HL-60 (cell line): Measurements from ENCODE around the gene ALLC.

Experiments used
- SPI1 ChIP-seq: IDR thresholded peaks from 2 replicates; pipeline ENCODE4 v1.6.1; 2012; ENCODE audit warnings: low read depth, mild to moderate bottlenecking, borderline replicate concordance
- TF ChIP-seq, protein P1 (sequence below): IDR thresholded peaks from one replicate; pipeline ENCODE4 v1.5.1; 2011; ENCODE audit warnings: low read length, control low read depth, inconsistent platforms; ENCODE audit not compliant: insufficient read depth
- TF ChIP-seq, protein P2 (sequence below): IDR thresholded peaks from 2 replicates; pipeline ENCODE4 v1.6.1; 2012; ENCODE audit warnings: low read depth; ENCODE audit not compliant: insufficient replicate concordance

DNA sequence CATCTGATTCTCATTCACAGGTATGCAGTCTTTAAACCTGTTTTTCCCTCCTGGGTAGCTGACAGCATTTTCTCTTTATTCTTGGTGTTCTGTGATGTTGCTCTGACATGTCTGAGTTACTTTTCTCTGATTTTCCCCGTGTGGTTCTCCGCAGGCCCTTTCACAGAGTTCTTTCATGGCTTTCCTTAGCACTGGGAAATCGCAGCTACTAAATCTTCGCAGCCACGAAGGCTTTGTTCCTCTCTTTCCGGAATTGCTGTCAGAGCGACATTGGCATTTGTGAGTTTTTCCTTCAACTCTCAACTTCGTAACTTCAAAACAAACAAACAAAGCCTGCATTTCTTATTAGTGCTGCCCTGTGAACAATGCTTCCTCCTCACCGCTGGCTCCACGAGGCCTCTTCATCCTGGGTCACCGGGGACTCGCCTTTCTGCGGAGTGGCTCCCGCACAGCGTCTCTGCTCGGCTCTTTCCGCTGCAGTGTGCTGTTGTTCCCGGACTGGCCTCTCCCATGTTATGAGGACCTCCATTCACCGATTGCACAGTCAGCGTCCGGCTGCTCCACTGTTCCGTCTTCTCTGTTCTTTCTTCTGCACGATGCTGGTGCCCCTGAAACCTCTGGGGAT, 47.0 kb upstream of the ALLC start:
- TF ChIP-seq, protein P1, sequence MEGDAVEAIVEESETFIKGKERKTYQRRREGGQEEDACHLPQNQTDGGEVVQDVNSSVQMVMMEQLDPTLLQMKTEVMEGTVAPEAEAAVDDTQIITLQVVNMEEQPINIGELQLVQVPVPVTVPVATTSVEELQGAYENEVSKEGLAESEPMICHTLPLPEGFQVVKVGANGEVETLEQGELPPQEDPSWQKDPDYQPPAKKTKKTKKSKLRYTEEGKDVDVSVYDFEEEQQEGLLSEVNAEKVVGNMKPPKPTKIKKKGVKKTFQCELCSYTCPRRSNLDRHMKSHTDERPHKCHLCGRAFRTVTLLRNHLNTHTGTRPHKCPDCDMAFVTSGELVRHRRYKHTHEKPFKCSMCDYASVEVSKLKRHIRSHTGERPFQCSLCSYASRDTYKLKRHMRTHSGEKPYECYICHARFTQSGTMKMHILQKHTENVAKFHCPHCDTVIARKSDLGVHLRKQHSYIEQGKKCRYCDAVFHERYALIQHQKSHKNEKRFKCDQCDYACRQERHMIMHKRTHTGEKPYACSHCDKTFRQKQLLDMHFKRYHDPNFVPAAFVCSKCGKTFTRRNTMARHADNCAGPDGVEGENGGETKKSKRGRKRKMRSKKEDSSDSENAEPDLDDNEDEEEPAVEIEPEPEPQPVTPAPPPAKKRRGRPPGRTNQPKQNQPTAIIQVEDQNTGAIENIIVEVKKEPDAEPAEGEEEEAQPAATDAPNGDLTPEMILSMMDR = no peak
- no peak for TF ChIP-seq SPI1
- TF ChIP-seq, protein P2, sequence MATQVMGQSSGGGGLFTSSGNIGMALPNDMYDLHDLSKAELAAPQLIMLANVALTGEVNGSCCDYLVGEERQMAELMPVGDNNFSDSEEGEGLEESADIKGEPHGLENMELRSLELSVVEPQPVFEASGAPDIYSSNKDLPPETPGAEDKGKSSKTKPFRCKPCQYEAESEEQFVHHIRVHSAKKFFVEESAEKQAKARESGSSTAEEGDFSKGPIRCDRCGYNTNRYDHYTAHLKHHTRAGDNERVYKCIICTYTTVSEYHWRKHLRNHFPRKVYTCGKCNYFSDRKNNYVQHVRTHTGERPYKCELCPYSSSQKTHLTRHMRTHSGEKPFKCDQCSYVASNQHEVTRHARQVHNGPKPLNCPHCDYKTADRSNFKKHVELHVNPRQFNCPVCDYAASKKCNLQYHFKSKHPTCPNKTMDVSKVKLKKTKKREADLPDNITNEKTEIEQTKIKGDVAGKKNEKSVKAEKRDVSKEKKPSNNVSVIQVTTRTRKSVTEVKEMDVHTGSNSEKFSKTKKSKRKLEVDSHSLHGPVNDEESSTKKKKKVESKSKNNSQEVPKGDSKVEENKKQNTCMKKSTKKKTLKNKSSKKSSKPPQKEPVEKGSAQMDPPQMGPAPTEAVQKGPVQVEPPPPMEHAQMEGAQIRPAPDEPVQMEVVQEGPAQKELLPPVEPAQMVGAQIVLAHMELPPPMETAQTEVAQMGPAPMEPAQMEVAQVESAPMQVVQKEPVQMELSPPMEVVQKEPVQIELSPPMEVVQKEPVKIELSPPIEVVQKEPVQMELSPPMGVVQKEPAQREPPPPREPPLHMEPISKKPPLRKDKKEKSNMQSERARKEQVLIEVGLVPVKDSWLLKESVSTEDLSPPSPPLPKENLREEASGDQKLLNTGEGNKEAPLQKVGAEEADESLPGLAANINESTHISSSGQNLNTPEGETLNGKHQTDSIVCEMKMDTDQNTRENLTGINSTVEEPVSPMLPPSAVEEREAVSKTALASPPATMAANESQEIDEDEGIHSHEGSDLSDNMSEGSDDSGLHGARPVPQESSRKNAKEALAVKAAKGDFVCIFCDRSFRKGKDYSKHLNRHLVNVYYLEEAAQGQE = no peak
